Stimulated activated CD4-positive, alpha-beta T cell treated with anti-CD3 and anti-CD28 coated beads, Interleukin-2, amount 100 ng/mL, for 24 hours (primary cell): ENCODE results near the gene VENTX.

ENCODE experiments used
- DNase-seq, 2 donors: peaks; one replicate each; pipeline ENCODE4 v3.0.0-alpha.2; 2020

VENTX gene

DNA sequence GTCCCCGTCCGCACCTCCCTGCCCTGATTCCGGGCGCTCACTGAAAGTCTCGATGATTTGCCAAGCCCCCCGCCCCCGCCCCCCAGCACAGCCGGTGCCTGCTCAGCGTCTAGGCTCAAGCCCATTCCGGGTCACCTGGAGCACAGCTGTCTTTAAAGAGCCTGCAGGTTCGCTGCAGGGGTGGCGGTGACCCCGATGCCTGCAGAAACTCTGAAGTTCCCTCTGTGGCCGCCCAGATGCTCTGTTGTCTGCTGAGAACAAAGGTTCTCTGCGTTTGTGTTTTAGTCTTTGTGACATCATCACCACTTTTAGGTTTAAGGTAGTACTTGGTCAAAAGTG is 780 bp downstream of the VENTX start:
- DNase-seq, result no peak

DNA sequence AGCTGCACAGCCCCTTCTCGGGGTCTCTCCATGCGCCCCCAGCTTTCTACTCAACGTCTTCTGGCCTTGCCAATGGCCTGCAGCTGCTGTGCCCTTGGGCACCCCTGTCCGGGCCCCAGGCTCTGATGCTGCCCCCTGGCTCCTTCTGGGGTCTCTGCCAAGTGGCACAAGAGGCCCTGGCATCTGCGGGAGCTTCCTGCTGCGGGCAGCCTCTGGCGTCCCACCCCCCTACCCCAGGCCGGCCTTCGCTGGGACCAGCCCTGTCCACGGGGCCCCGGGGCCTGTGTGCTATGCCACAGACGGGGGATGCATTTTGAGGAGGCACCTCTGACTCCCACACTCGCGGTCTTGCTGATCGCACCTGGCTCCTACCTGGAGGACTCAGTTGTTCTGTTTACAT is 2.3 kb downstream of the VENTX start:
- no peak for DNase-seq

DNA sequence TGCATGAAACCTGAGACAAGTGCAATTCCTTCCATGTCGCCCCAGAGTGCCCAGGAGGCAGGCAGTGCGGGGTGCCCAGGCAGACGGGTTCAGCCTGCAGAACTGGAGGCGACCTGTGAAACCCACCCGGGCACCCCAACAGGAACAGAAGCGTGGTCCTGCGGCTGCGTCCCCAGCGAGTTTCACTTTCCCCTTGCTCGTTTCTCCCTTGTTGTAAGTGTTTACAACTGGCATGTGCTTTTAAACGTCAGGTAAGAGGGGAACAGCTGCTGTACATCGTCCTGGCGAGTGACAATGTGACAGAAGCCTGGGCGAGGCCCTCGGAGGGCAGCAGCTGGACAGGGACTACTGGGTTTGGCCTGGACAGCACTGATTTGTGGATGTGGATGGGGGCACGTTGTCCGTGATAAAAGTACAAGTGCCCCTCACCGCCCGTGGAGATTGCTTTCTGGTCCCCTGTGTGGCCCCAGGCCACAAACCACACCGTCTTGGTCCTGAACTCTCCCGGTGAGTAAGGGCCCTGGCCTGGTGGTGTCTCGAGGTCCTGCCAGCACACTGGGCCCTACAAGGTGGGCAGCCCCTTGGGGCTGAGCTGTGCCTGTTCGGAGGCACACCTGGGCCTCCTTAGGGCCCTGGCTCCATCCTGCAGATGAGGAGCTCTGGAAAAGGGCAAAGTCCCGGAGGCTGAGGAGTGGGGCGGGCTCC is 4.0 kb downstream of the VENTX start:
- DNase-seq, result no peak

DNA sequence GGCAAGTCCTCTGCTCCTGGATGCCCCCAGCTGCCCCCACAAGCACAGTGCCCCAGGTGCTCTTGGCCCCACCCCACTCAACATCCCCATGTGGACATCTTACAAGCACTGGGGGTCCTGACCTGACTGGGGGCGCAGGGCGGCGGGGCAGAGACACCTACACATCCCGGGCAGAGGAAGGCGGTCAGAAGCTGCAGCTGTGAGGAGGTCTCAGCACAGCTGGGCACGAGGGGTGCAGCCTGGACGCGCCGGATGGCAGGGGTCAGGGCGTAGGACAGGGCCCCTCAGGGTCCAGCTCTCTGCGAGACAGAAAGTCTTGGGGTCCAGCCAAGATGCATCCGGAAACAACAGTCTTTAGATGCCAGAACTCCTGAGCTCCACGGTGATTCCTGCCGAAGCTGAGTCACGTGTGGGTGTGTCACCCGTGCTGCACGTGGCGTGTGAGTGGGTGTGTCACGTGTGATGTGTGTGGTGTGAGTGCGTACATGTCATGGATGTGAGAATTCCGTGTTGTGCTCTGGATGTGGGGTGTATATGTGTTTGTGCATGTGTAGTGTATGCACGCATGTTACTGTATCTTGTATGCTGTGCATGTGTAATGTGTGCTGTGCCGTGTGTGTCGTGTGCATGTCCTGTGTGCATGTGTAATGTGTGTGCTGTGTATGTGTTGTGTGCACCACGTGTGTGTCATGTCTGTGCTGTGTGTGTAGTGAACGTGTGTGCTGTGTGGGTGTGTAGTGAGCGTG is 5.1 kb downstream of the VENTX start:
- no peak for DNase-seq

DNA sequence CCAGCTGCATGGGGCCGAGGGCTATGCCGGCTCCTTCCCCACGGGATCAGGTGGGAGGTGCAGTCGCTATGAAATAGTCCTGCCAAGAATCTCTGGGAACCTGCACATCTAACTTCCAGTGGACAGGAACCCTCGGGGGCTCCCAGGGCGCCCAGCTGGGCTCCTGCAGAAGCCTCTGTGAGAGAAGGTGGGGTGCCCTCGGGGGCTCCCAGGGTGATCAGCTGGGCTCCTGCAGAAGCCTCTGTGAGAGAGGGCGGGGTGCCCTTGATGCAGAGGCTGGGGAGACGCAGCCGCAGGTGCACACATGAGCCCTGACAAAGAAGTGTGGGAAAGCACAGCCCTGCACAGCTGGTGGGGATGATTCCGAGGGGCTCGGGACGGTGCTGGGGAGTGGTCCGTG is 5.9 kb downstream of the VENTX start:
- no peak for DNase-seq

DNA sequence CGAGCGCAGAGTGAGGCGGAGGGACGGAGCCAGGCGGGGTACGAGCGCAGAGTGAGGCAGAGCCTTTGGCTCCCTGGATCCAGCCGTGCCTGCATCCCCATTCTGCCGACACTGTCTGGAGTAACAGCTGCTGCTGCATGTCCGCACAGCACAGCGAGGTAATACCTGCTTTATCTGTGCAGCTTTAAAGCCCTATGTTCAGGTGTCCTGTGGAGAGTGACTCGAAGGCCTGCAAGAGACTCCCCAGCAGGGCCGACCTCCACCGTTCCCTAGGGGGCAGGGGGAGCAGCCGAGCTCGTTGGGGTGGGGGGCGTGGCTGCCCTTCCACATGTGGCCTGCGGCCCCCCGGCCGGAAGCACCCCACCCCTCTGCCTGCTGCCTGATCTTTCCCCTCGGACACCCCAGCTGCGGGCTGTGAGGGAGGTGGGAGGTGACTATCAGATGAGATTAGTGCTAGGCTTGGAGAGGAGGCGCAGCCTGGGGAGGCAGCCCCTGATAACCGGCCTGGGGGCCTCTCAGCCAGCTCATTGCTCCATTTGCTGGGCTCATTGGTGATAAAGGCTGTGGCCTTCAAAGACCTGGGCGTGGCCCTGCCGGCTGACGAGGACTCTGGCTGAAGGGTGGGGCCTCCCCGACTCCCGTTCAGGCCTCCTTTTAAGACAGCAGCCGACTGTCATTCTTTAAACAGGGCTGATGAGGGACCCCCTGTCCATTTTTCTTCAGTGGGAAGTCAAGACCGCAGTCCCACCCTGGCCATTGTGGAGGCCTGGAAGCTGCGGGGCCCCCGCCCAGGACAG is 8.0 kb downstream of the VENTX start:
- no peak for DNase-seq

DNA sequence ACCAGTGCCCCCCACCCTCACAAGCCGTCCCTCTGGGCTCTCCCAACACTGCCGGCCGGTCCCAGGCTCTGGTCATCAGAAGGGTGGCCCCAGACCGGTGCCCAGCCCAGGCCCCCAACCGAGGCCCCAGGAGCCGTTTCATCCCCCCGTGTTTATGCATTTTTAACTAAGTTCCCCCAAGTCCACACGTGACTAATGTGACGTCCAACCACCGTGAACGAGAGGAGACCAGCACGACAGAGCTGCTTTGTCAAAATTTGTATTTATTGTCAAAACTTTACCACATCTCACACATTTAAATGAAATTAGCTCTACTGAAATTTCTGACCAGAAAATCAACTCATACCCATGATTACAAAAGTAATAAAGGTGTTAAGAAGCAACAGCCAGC is 8.6 kb downstream of the VENTX start:
- DNase-seq, result no peak

DNA sequence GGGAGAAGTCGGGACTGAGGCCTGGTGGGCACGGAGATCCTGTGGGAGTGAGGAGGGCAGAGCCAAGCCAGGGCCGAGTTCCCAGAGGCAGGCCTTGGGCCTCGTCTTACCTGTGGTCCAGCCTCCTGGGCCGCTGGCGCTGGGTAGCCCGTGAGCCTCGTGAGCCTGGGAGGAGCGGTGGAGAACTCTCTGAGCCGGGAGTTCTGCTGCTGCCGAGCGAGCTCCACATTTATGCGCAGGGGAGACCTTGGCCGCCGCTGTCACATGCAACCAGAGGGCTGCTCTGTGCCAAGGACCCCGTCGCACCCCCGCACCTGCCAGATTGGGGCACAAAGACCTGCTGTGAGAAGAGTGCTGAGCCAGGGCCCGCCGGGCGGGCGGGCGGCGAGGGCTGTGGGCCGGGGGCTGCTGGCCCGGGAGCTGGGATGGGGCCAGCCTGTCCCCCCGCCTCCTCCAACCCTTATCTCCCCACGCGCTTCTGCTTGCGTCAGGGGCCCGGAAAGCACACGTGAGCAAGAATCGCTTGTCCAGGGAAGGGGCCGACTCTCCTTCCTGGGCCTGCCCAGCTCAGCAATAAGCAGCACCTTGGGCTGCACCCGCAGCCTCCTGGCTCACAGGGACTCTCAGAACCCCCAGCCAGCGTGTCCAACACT is 10.2 kb downstream of the VENTX start:
- DNase-seq, result no peak

DNA sequence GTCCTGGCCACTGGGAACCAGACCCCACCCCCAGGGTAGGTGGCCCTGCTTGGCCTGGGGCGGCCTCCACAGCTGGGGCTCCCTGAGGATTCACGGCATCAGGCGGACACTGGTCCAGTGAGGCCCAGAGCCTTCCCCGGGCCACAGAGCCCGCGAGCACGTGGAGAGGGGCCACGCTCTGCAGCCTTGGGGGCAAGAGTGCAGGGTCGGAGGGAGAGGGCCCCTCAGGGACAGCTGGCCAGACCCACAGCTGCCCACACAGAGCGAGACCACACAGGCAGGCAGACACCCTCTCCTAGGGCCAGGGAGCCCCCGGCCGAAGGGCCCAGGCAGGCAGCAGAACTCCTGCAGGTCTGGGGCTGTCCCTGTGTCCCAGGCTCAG is 10.7 kb downstream of the VENTX start:
- no peak for DNase-seq

DNA sequence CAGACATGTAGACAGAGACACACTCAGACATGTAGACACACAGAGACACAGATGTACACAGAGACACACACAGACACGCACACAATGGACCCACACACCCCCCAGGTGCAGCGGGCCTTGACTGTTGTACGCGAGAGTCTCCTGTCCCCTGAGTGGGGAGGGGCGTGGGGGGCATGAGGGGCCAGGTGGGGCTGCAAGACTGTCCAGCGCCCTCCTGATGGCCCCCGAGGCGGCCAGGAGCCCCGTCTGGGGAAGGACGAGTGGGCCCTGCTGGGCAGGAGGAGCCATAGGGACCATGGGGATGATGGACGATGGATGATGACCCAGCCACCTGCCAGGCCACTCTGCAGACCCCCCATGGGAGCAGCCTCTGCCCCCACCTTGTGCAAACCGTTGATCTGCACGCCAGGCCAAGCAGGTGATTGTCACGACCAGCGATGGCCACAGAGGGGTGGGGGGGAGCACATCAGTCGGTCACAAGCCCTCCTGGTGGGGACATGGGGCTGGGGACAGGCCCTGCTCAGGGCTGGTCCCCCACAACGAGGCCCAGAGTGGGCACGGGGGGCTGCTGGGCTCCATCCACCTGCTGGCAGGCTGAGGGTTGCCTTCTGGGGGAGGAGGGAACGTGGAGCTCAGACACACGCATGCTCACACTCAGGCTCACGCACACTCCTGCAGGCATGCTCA is 11.6 kb downstream of the VENTX start:
- no peak for DNase-seq

DNA sequence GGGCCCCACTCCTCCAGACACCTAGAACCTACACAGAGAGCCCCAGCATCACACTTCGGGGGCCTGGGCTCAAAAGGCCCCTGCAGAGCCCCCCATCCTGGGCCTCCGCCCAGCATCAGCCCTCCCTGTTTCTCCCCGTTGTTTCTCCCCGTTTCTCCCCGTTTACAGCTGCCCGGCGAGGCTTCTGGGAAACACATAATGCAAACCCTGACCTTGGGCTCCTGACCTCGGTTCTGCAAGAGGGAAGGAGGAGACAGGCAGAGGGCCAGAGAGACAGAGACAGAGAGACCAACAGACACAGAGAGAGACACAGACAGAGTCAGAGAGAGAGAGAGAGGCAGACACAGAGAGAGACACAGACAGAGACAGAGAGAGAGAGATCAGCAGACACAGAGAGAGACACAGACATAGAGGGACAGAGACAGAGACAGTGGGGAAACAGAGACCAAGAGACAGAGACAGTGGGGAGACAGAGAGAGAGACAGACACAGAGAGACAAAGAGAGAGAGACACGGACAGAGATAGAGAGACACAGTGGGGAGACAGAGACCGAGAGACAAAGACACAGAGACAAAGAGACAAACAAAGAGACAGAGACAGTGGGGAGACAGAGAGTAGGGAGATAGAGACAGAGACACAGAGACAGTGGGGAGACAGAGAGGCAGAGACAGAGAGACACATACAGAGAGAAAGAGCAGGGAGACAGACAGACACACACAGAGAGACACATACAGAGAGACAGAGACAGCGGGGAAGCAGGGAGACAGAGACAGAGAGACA is 12.5 kb downstream of the VENTX start:
- no peak for DNase-seq

DNA sequence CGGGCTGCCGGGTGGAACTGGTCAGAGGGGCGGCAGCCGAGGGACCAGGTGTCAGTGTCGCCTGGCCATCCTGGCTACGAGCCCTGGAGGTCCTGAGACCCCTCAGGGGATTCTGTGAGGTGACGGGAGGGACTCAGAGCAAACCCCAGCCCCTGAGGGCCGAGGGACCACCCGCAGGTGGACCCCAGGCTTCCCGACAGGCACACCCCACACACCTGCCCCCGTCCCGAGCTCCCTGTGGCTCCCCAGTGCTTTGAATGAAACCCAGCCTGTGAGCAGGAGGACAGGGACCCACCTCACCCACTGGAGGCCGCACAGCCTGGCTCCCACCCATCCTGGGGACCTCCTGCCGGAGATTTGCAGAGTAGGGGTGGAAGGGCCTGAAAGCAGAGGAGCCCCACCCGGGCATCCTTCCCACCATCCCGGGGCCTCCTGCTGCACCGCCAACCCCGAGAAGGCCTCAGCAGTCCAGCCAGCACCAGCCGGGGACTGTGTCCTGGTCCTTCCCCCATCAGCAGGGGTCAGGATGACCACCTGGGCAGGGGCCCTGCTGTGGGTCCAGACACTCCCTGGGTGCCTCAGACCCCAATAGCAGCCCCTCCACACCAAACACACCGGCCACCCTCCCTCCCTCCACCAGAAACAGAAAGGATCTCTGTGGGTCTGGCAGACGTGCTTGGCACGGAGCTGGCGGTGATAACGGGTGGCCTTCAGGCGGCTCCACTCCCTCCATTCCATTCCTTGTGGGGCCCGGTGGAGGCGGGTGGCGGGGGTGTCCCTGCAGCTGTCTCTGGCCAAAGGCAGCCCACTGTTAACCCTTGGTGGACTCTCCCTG is 13.9 kb downstream of the VENTX start:
- no peak for DNase-seq

DNA sequence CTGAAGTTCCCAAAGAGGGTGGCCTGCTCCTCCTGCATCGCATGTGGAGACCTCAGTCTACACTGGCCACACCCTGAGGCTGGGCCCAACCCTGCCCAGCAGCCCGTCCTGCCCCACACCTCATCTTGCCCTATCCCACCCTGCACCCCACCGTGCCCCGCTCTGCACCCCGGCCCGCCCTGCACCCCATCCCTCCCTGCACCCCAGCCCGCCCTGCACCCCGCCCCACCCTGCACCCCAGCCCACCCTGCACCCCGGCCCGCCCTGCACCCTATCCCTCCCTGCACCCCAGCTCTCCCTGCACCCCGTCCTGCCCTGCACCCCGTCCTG is 14.5 kb downstream of the VENTX start:
- no peak for DNase-seq

DNA sequence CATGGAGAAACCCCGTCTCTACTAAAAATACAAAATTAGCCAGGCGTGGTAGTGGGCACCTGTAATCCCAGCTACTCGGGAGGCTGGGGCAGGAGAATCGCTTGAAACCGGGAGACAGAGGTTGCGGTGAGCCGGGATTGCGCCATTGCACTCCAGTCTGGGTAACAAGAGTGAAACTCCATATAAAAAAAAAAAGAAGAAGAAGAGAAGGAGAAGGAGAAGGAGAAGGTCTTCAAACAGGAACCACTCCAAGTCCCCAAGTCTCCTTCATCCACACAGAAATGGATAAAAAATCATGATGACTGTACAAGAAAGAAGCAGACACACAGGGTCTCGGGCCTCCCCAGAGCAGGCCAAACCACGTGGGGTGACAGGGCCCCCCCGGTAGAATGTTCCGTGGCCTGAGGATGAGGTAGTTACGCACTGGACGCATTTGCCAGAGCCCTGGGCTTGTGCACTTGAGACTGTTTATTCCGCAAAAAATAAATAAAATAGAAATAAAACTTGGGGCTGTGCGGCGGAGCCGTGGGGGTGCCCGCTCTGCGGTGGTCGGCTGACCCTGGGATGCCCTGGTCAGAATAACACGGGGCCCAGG is 15.8 kb downstream of the VENTX start:
- DNase-seq, result no peak

DNA sequence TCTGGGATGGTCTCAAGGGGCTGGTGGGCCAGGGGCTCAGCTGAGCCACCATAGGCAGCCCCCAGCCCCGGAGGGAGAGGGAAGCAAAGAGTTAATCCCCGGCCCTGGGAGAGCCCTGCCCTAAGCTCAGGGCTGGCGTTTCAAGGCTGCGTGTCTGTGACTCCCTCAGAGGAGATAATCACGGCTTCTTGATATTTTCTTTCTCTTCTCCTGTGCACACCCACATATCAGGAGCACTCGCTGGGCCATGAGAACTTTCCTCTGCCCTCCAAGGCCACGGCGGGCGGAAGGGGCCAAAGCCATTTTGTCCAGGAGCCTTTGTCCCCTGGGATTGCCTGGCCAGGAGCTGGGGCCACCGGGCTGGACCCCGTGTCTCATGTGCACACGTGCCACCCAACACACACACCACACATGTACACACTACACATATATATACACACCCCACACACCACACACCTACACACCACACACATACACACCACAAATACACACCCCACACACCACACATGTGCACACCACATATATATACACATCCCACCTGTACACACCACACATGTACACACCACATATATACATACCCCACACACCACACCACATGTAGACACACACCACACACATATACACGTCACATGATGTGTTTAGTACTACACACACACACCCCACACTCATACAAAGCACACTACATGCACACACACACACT is 16.9 kb downstream of the VENTX start:
- no peak for DNase-seq

DNA sequence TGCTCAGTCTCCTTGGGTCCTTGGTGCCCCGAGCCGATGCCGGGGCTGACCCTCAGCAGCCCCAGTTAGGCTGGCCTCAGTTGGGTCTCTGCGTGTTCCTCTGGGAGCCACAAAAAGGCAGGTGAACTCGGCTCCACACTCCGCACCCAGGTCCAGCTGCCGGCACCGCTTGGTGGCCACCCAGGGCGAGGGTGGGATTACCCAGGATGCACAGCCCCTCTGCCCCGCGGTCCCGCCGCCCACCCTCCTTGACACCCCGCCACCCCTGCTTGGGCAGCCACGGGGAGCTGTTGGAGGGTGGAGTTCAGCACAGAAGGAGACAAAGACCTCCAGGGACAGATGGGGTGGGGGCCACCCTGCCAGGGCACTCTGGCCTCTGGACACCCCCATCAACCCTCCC is 17.7 kb downstream of the VENTX start:
- no peak for DNase-seq

DNA sequence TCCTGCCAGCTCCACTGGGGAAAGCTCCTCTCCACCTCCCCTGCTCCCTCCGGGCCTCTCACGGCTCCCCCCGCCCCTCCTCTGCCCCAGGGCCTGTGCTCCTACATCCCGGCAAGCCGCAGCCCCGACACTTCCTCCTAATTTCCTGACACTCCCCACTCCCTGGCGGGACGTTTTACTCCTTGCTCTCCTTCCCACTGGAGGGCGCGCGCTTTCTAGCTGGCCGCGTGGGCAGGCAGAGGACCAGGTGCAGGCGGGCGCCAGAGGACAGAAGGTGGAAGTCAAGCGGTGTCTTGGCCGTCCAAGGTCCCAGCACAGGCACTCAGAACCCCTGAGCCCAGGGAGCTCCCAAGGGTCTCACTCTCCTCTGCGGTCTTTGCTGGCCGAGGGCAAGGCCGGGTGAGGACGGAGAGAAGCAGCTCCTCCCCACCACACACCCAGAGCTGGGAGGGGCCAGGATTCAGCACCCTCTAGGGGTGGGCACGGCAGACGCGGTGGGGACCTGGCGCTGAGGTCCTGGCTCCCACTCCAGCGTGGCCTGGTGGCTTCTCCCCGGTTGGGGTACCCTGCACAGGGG is 19.9 kb downstream of the VENTX start:
- peak; percentile 28 to 39 for DNase-seq

DNA sequence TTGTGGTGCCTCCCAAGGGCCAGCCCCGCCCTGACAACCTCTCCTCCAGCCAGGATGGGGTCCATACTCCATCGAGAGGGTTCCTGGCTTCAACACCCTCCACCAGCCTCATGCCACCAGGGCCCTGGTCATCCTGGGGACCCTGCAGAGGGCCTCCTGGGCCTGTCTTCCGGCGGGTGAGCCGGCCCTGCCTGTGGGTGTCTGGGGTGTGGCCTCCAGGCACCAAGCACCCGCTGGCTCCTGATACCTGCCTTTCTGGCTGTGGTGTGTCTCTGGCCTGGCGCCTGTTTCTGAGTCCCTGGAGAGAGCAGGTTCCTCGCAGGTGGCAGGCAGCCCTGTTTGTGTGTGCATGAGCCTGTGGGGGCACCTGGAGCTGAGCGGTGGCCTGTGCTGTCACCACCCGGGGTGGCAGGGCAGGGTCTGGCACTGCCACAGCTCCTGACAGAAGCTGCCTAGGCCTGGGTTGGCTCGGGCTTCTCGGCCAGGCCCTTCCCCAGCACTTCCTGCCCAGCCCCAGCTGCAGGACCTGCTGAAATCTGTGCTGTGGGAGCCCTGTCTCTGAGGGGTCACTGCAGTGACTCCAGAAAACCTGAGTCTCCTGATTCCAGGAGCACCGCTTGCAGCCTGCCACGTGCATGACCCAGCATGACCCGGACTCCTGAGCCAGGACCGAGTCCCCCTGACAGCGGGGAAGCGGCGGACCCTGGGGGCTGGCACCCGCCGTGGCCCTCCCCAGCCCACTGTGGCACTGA is 20.6 kb downstream of the VENTX start:
- DNase-seq, result peak; percentile 38 to 57
